HepG2 (cell line): ENCODE measurements around the gene LOX. TPM values are rescaled to one million over a fixed set of nuclear protein-coding genes. Genes with fewer than 3 reads are reported as not detected.

Experiments
- CEBPG ChIP-seq: IDR thresholded peaks from 2 replicates; pipeline ENCODE4 v1.6.1; 2016
- CREB1 ChIP-seq, 2 experiments: fragments of 450-650 bp in 1 of 2; IDR thresholded peaks; 2 replicates each; pipeline ENCODE4 v1.6.1; 2016 to 2017; ENCODE audit warnings: control low read depth in 1 of 2, mild to moderate bottlenecking in 1 of 2, missing compliant biosample characterization in 1 of 2, missing genetic modification characterization in 1 of 2
- DNMT3B ChIP-seq: conservative IDR thresholded peaks from 2 replicates; pipeline ENCODE4 v1.6.1; 2016; ENCODE audit warnings: missing biosample characterization, control low read depth
- ETV5 ChIP-seq: IDR thresholded peaks from 2 replicates; pipeline ENCODE4 v1.6.1; 2018; ENCODE audit warnings: missing biosample characterization, missing genetic modification reagents, inconsistent platforms, borderline replicate concordance
- FOXA3 ChIP-seq: IDR thresholded peaks from 2 replicates; pipeline ENCODE4 v1.6.1; 2016; ENCODE audit warnings: missing genetic modification reagents, missing compliant biosample characterization
- HMG20A ChIP-seq: IDR thresholded peaks from 2 replicates; pipeline ENCODE4 v1.6.1; 2016; ENCODE audit warnings: borderline replicate concordance
- ISL2 ChIP-seq: sonication (generic); formaldehyde crosslinking; IDR thresholded peaks from 2 replicates; pipeline ENCODE4 v1.5.0; 2020; ENCODE audit warnings: missing genetic modification reagents
- KAT8 ChIP-seq: IDR thresholded peaks from 2 replicates; pipeline ENCODE4 v1.6.1; 2016; ENCODE audit warnings: missing genetic modification reagents, missing compliant biosample characterization
- KMT2A ChIP-seq: sonication (generic); formaldehyde crosslinking; IDR thresholded peaks from 2 replicates; pipeline ENCODE4 v1.4.0; 2020; ENCODE audit warnings: missing genetic modification reagents
- MED1 ChIP-seq: sonication (generic); formaldehyde crosslinking; IDR thresholded peaks from 2 replicates; pipeline ENCODE4 v1.4.0; 2020; ENCODE audit warnings: missing genetic modification reagents
- NCOA2 ChIP-seq: sonication (generic); formaldehyde crosslinking; IDR thresholded peaks from 2 replicates; pipeline ENCODE4 v1.8.0; 2022; ENCODE audit warnings: inconsistent platforms
- NCOR1 ChIP-seq: fragments of 200-600 bp; sonication (generic); IDR thresholded peaks from 2 replicates; pipeline ENCODE4 v1.7.0; 2017; ENCODE audit warnings: antibody characterized with exemption, low read length, borderline replicate concordance
- NFIC ChIP-seq: IDR thresholded peaks from 2 replicates; pipeline ENCODE4 v1.6.1; 2012; ENCODE audit warnings: mild to moderate bottlenecking, low read length, inconsistent platforms
- NKX3-1 ChIP-seq: sonication (generic); formaldehyde crosslinking; IDR thresholded peaks from 2 replicates; pipeline ENCODE4 v1.5.0; 2020; ENCODE audit warnings: missing genetic modification reagents
- SETDB1 ChIP-seq: sonication (generic); formaldehyde crosslinking; IDR thresholded peaks from 2 replicates; pipeline ENCODE4 v1.5.1; 2020; ENCODE audit warnings: missing genetic modification reagents, mild to moderate bottlenecking, borderline replicate concordance
- TARDBP ChIP-seq: sonication (generic); formaldehyde crosslinking; IDR thresholded peaks from 2 replicates; pipeline ENCODE4 v1.8.0; 2022; ENCODE audit warnings: mild to moderate bottlenecking, missing genetic modification reagents
- U2AF2 ChIP-seq: fragments of 200-400 bp; formaldehyde crosslinking; IDR thresholded peaks from 2 replicates; pipeline ENCODE4 v1.6.1; 2017; ENCODE audit warnings: low read depth, mild to moderate bottlenecking, low read length
- ZFP36L1 ChIP-seq: sonication (generic); formaldehyde crosslinking; IDR thresholded peaks from 2 replicates; pipeline ENCODE4 v1.8.0; 2022; ENCODE audit warnings: mild to moderate bottlenecking, missing genetic modification reagents, moderate library complexity
- ZNF33A ChIP-seq: sonication (generic); formaldehyde crosslinking; IDR thresholded peaks from 2 replicates; pipeline ENCODE4 v1.5.1; 2020; ENCODE audit warnings: missing genetic modification reagents, mild to moderate bottlenecking, moderate library complexity, borderline replicate concordance
- ZNF34 ChIP-seq: sonication (generic); formaldehyde crosslinking; IDR thresholded peaks from 2 replicates; pipeline ENCODE4 v1.4.0; 2020; ENCODE audit warnings: mild to moderate bottlenecking, missing genetic modification reagents, borderline replicate concordance
- ZNF564 ChIP-seq: sonication (generic); formaldehyde crosslinking; IDR thresholded peaks from 2 replicates; pipeline ENCODE4 v1.8.1; 2023; ENCODE audit warnings: mild to moderate bottlenecking, missing genetic modification reagents
- ZNF598 ChIP-seq: sonication (generic); formaldehyde crosslinking; IDR thresholded peaks from 2 replicates; pipeline ENCODE4 v1.5.1; 2020; ENCODE audit warnings: mild to moderate bottlenecking, missing genetic modification reagents, borderline replicate concordance
- ZNF629 ChIP-seq: sonication (generic); formaldehyde crosslinking; conservative IDR thresholded peaks from 2 replicates; pipeline ENCODE4 v1.5.0; 2020; ENCODE audit warnings: missing genetic modification reagents
- polyA plus RNA-seq, 8 experiments: library from polyadenylated mRNA; depleted of rRNA in 3 of 8; stranded (reverse) in 7 of 8; unstranded in 1 of 8; fragments of >200 nt; fragmentation: Illumina TruSeq in 4 of 8; extraction: Trizol in 4 of 8; gene quantifications; 2 replicates each; pipeline versions ENCODE4 v1.2.1 to v1.2.3, GENCODE V29; 2011 to 2016; ENCODE audit warnings: low read depth in 4 of 8, missing spikeins in 1 of 8, mixed read lengths in 1 of 8; ENCODE audit not compliant: insufficient read depth in 1 of 8
- total RNA-seq, 5 experiments: library from RNA; depleted of rRNA; stranded (reverse); fragments of >200 nt; fragmentation: Illumina TruSeq; extraction: Trizol; gene quantifications; 2 replicates each; pipeline ENCODE4 v1.2.3, GENCODE V29; 2016; ENCODE audit warnings: low read depth in 1 of 5
- TF ChIP-seq, protein P1 (sequence below): IDR thresholded peaks from 2 replicates; pipeline ENCODE4 v1.6.1; 2016; ENCODE audit warnings: mild to moderate bottlenecking
- TF ChIP-seq, protein P2 (sequence below): sonication (generic); formaldehyde crosslinking; IDR thresholded peaks from 2 replicates; pipeline ENCODE4 v1.4.0; 2020; ENCODE audit warnings: missing genetic modification reagents
- TF ChIP-seq, protein P3 (sequence below): sonication (generic); formaldehyde crosslinking; IDR thresholded peaks from 2 replicates; pipeline ENCODE4 v1.4.0; 2020; ENCODE audit warnings: missing genetic modification reagents, low read depth, mild to moderate bottlenecking, borderline replicate concordance
- TF ChIP-seq, protein P4 (sequence below): IDR thresholded peaks from 2 replicates; pipeline ENCODE4 v1.6.1; 2016; ENCODE audit warnings: missing genetic modification reagents, missing compliant biosample characterization
- TF ChIP-seq, protein P5 (sequence below): sonication (generic); formaldehyde crosslinking; IDR thresholded peaks from 2 replicates; pipeline ENCODE4 v1.4.0; 2020; ENCODE audit warnings: mild to moderate bottlenecking, low read depth, missing genetic modification reagents

LOX gene
- total and polyA plus RNA-seq, 2 of the 13 experiments (the other 11 are each of a cell fraction or from before 2014, with no cell fraction given), result 0.73 to 173 TPM

DNA sequence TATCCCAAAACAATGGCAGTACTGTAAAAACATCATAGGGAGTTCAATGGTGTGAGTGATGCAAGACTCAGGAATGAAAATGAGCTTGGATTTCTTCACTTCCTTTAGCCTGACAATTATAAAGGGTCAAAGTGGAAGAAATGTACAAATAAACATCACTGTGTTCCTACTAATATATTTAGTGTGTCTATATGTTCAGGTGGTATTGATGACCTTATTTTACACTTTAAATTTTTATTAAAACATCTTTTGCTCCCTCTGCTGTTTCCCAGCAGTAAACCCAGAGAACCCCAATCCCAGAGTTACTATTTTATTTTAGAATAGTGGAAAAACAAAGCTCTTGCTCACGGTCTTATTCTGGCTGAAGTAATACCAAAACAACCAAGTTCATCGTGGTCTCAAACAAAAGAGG lies 2.0 kb downstream of the LOX start (continued):
- TF ChIP-seq NCOA2 (CRISPR knock-in tag) (peak; percentile 89), DNMT3B (no peak), ZNF564 (CRISPR knock-in tag) (no peak), TARDBP (CRISPR knock-in tag) (peak; percentile 74), NKX3-1 (CRISPR knock-in tag) (no peak), NCOR1 (peak; percentile 77), ETV5 (CRISPR knock-in tag) (peak; percentile 87), MED1 (CRISPR knock-in tag) (peak; percentile 71), SETDB1 (CRISPR knock-in tag) (no peak), CREB1 (IDR thresholded peaks at IDR 0.05) (no peak), CREB1 (CRISPR knock-in tag; IDR thresholded peaks at IDR 0.05) (peak; percentile 49; the same call in 1 of the 2 replicates), FOXA3 (CRISPR knock-in tag) (peak; percentile 83), KAT8 (CRISPR knock-in tag) (peak; percentile 65), CEBPG (CRISPR knock-in tag) (peak; percentile 99), KMT2A (CRISPR knock-in tag) (no peak), HMG20A (CRISPR knock-in tag) (peak; percentile 87), ZNF629 (CRISPR knock-in tag) (no peak), ZNF33A (CRISPR knock-in tag) (no peak), U2AF2 (no peak), NFIC (peak; percentile 68; the same call in 1 of the 2 replicates), ISL2 (CRISPR knock-in tag) (peak; percentile 91), ZNF598 (CRISPR knock-in tag) (no peak), ZFP36L1 (no peak), ZNF34 (no peak)
- TF ChIP-seq, protein P1, sequence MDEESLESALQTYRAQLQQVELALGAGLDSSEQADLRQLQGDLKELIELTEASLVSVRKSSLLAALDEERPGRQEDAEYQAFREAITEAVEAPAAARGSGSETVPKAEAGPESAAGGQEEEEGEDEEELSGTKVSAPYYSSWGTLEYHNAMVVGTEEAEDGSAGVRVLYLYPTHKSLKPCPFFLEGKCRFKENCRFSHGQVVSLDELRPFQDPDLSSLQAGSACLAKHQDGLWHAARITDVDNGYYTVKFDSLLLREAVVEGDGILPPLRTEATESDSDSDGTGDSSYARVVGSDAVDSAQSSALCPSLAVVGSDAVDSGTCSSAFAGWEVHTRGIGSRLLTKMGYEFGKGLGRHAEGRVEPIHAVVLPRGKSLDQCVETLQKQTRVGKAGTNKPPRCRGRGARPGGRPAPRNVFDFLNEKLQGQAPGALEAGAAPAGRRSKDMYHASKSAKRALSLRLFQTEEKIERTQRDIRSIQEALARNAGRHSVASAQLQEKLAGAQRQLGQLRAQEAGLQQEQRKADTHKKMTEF (CRISPR knock-in tag), result peak; percentile 56; the same call in 1 of the 2 replicates
- TF ChIP-seq, protein P2, sequence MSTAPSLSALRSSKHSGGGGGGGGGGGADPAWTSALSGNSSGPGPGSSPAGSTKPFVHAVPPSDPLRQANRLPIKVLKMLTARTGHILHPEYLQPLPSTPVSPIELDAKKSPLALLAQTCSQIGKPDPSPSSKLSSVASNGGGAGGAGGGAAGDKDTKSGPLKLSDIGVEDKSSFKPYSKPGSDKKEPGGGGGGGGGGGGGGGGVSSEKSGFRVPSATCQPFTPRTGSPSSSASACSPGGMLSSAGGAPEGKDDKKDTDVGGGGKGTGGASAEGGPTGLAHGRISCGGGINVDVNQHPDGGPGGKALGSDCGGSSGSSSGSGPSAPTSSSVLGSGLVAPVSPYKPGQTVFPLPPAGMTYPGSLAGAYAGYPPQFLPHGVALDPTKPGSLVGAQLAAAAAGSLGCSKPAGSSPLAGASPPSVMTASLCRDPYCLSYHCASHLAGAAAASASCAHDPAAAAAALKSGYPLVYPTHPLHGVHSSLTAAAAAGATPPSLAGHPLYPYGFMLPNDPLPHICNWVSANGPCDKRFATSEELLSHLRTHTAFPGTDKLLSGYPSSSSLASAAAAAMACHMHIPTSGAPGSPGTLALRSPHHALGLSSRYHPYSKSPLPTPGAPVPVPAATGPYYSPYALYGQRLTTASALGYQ (CRISPR knock-in tag), result peak; percentile 83
- TF ChIP-seq, protein P3, sequence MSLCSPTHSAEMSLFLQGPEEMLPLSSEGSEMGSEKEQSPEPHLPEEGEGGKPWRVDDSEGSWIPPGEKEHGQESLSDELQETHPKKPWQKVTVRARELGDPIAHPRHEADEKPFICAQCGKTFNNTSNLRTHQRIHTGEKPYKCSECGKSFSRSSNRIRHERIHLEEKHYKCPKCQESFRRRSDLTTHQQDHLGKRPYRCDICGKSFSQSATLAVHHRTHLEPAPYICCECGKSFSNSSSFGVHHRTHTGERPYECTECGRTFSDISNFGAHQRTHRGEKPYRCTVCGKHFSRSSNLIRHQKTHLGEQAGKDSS (CRISPR knock-in tag), result no peak
- TF ChIP-seq, protein P4, sequence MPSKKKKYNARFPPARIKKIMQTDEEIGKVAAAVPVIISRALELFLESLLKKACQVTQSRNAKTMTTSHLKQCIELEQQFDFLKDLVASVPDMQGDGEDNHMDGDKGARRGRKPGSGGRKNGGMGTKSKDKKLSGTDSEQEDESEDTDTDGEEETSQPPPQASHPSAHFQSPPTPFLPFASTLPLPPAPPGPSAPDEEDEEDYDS (CRISPR knock-in tag), result no peak
- TF ChIP-seq, protein P5, sequence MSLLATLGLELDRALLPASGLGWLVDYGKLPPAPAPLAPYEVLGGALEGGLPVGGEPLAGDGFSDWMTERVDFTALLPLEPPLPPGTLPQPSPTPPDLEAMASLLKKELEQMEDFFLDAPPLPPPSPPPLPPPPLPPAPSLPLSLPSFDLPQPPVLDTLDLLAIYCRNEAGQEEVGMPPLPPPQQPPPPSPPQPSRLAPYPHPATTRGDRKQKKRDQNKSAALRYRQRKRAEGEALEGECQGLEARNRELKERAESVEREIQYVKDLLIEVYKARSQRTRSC (CRISPR knock-in tag), result no peak
